Measurements from ENCODE around the gene FXYD2. TPM values are rescaled to one million over a fixed set of nuclear protein-coding genes. Genes with fewer than 3 reads are reported as not detected.

The FXYD2 gene
- total RNA-seq, 1 experiment from 2014 or later: 0.39 TPM

GRCh38 chr11:117823294-117823945, 1.1 kb downstream of the FXYD2 start:
- TF ChIP-seq SIN3A (IDR thresholded peaks at IDR 0.05; ENCODE audit: borderline replicate concordance, insufficient read depth, low read depth, low read length) (no peak), CTCF (IDR thresholded peaks at IDR 0.05) (no peak), TCF7L2 (IDR thresholded peaks at IDR 0.05; ENCODE audit: low read depth, low read length) (no peak), POLR2AphosphoS5 (IDR thresholded peaks at IDR 0.05; ENCODE audit: low read depth, low read length) (no peak)
- Histone ChIP-seq H3K4me3 (ENCODE audit: low read depth in 2 of 2, low read length in 2 of 2) (no peak overlapping the region), H3K36me3 (ENCODE audit: control insufficient read depth, insufficient read depth, low read length) (no peaks in the 10 kb centered on the region), H3K27me3 (ENCODE audit: control insufficient read depth, insufficient read depth, low read length) (peaks cover 4% of the 10 kb centered on the region; the same call in 1 of the 2 replicates), H3K4me1 (ENCODE audit: control insufficient read depth, insufficient read depth, low read length) (no peaks in the 10 kb centered on the region), H3K27ac (ENCODE audit: low read length) (no peak overlapping the region), H3K9me3 (ENCODE audit: control insufficient read depth, insufficient read depth, low read depth, low read length) (no peaks in the 10 kb centered on the region)
- no TSS peak for BruUV-seq (replicated peaks)
- ChIA-PET POLR2A (no interaction called here), CTCF (interaction anchor here (0.6 to 2.0 kb wide), 4 partner anchors 123 to 397 kb away, joined by 3 to 14 read pairs (median 4); no protein-coding TSS in a partner anchor)
- ATAC-seq (peak; percentile 53), DNase-seq (ENCODE audit: low read depth, low spot score) (no peak)
- in situ Hi-C loops (cut with HindIII; ENCODE audit: low pct_unique_long_range_greater_than_20kb, low sequenced_read_pairs): loop anchor here (25.0 kb wide), 1 partner anchor 386 kb away; no protein-coding TSS in a partner anchor
- intact Hi-C loops (cut with micrococcal nuclease; ENCODE audit: unreplicated experiment): loop anchor here (5.0 kb wide), 1 partner anchor 229 kb away; no protein-coding TSS in a partner anchor

DNA sequence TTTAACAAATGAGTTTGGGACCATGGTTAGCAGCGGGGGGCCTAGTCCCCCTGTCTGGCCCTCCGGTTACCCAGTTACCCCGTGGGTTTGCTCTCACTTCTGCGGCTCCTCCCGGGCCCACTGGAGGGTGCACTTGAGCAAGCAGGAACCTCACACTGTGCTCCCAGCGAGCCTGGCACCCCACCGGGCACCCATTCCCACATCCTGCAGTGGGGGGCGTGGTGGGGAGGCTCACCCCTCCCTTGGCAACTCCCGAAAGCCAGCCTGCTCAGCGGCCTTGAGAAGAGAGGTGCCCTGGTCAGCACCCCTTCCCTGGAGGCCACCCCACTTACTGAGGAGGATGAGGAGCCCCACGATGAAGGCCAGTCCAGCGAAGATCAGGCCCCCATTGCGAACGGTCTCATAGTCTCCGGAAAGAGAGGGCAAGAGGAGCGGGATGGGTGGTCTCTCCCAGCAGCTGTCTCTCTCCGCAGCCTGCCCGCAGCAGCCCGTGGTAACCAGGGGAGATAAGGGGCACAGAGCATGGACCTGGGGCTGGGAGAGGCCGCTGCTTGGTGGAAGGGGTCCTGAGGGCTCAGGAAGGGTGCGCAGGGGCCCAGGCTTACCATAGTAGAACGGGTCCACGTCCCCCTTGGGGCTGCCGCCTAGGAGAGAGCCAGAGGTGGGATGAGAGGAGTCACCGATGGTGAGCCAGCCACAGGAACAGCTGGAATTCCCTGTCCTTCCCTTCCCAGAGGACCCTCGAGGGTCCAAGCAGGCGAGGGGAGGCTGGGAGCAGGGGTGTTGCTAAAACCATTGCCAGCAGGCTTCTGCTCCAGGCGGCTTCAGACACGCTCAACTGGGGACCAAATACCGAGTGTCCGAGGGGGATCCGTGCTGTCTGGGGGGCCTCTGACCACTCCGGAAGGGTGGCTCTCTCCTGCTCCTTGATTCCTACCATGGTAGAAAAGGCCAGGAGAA, 2.2 kb downstream of the FXYD2 start:
- TF ChIP-seq CTCF (IDR thresholded peaks at IDR 0.05): peak; percentile 87
- no peak for TF ChIP-seq REST (IDR thresholded peaks at IDR 0.05; ENCODE audit: insufficient read depth in 1 of 2, low read depth in 2 of 2, low read length in 1 of 2)
- no peak overlapping the region for H3K27ac ChIP-seq (ENCODE audit: low read length)
- no TSS peak for BruUV-seq (replicated peaks)
- in situ Hi-C loops (cut with HindIII; ENCODE audit: low pct_unique_long_range_greater_than_20kb, low sequenced_read_pairs) (loop anchor here (25.0 kb wide), 1 partner anchor 385 kb away; no protein-coding TSS in a partner anchor), intact Hi-C loops (cut with micrococcal nuclease; ENCODE audit: unreplicated experiment) (loop anchor here (5.0 kb wide), 1 partner anchor 230 kb away; no protein-coding TSS in a partner anchor)
- H3K9me3 ChIP-seq (ENCODE audit: control insufficient read depth, insufficient read depth, low read depth, low read length): no peaks in the 10 kb centered on the region
- ChIA-PET CTCF (interaction anchor here (0.6 to 2.0 kb wide), 5 partner anchors 13 to 396 kb away, joined by 3 to 14 read pairs (median 4); no protein-coding TSS in a partner anchor), POLR2A (no interaction called here)
- H3K4me3 ChIP-seq (ENCODE audit: low read depth in 2 of 2, low read length in 2 of 2): no peak overlapping the region
- peaks cover 7% of the 10 kb centered on the region; the same call in 1 of the 2 replicates for H3K4me1 ChIP-seq (ENCODE audit: control insufficient read depth, insufficient read depth, low read length)
- ATAC-seq: no peak
- H3K36me3 ChIP-seq (ENCODE audit: control insufficient read depth, insufficient read depth, low read length): no peaks in the 10 kb centered on the region
- peaks cover 4% of the 10 kb centered on the region; the same call in 1 of the 2 replicates for H3K27me3 ChIP-seq (ENCODE audit: control insufficient read depth, insufficient read depth, low read length)
- DNase-seq (ENCODE audit: low read depth, low spot score): no peak
